ENCODE data around the gene TMEM238.

The TMEM238 gene

GRCh38 chr19:55362174-55362989 lies 21.7 kb downstream of the TMEM238 start:
- Histone ChIP-seq H3K9me3 (no peaks in the 10 kb centered on the region), H3K27ac (no peak overlapping the region), H3K36me3 (no peaks in the 10 kb centered on the region), H3K4me1 (0 out of 2 replicates have a peak, but pooled peaks cover 4% of the 10 kb centered on the region), H4K20me1 (no peaks in the 10 kb centered on the region), H3K4me3 (no peak overlapping the region), H3K27me3 (peaks cover 10% of the 10 kb centered on the region), H3K9ac (no peak overlapping the region), H3K4me2 (no peak overlapping the region)
- no peak for TF ChIP-seq Cebpa-rat (IDR thresholded peaks at IDR 0.05)

GRCh38 chr19:55360902-55361301 lies 23.2 kb downstream of the TMEM238 start:
- no peak overlapping the region for H3K9ac ChIP-seq
- no peak overlapping the region for H3K4me2 ChIP-seq
- no peak for TF ChIP-seq Cebpa-rat (IDR thresholded peaks at IDR 0.05)
- H3K4me3 ChIP-seq, result no peak overlapping the region
- H3K4me1 ChIP-seq, result peaks cover 7% of the 10 kb centered on the region; the same call in 1 of the 2 replicates
- H3K9me3 ChIP-seq, result no peaks in the 10 kb centered on the region
- peaks cover 17% of the 10 kb centered on the region for H3K27me3 ChIP-seq
- H3K36me3 ChIP-seq, result no peaks in the 10 kb centered on the region
- H3K27ac ChIP-seq, result no peak overlapping the region
- H4K20me1 ChIP-seq, result no peaks in the 10 kb centered on the region; the same call in 1 of the 2 replicates

- peaks cover 4% of the 10 kb centered on the region; the same call in 1 of the 2 replicates for H4K20me1 ChIP-seq
- no peak overlapping the region for H3K9ac ChIP-seq
- no peak overlapping the region for H3K4me3 ChIP-seq
- no peaks in the 10 kb centered on the region for H3K9me3 ChIP-seq
- no peaks in the 10 kb centered on the region for H3K36me3 ChIP-seq
- H3K4me2 ChIP-seq, result no peak overlapping the region
- no peak for TF ChIP-seq Cebpa-rat (IDR thresholded peaks at IDR 0.05)
- H3K27ac ChIP-seq, result no peak overlapping the region
- H3K4me1 ChIP-seq, result peaks cover 17% of the 10 kb centered on the region; the same call in 1 of the 2 replicates
- peaks cover 33% of the 10 kb centered on the region for H3K27me3 ChIP-seq
Measured at GRCh38 chr19:55358943-55359908, 24.9 kb downstream of the TMEM238 start.

- no peak overlapping the region for H3K9ac ChIP-seq
- H4K20me1 ChIP-seq, result peaks cover 4% of the 10 kb centered on the region; the same call in 1 of the 2 replicates
- H3K9me3 ChIP-seq, result no peaks in the 10 kb centered on the region
- TF ChIP-seq Cebpa-rat (IDR thresholded peaks at IDR 0.05), result no peak
- no peak overlapping the region for H3K27ac ChIP-seq
- no peak overlapping the region for H3K4me2 ChIP-seq
- H3K4me3 ChIP-seq, result no peak overlapping the region
- H3K27me3 ChIP-seq, result peaks cover 40% of the 10 kb centered on the region
- H3K4me1 ChIP-seq, result peaks cover 18% of the 10 kb centered on the region
- no peaks in the 10 kb centered on the region for H3K36me3 ChIP-seq
Measured at GRCh38 chr19:55358493-55358892, 25.6 kb downstream of the TMEM238 start.

GRCh38 chr19:55355213-55355821 lies 28.8 kb downstream of the TMEM238 start:
- H4K20me1 ChIP-seq, result peaks cover 4% of the 10 kb centered on the region; the same call in 1 of the 2 replicates
- no peaks in the 10 kb centered on the region for H3K36me3 ChIP-seq
- TF ChIP-seq Cebpa-rat (IDR thresholded peaks at IDR 0.05), result no peak
- H3K9ac ChIP-seq, result no peak overlapping the region
- H3K4me3 ChIP-seq, result no peak overlapping the region
- H3K4me2 ChIP-seq, result no peak overlapping the region
- H3K4me1 ChIP-seq, result peaks cover 41% of the 10 kb centered on the region
- no peaks in the 10 kb centered on the region for H3K9me3 ChIP-seq
- no peak overlapping the region for H3K27ac ChIP-seq
- H3K27me3 ChIP-seq, result peaks cover 65% of the 10 kb centered on the region

GRCh38 chr19:55354698-55355212 lies 29.3 kb downstream of the TMEM238 start, which contains the start of gene COX6B2:
Gene COX6B2, minus strand, starts transcription at chr19:55354719. Its CDS starts 198 bp downstream, at chr19:55354521.
- Histone ChIP-seq H3K4me3 (peak within 1 kb of the TSS; percentile 65), H4K20me1 (peaks cover 4% of the 10 kb centered on the region; the same call in 1 of the 2 replicates), H3K4me2 (peak within 1 kb of the TSS; percentile 98), H3K9me3 (no peaks in the 10 kb centered on the region), H3K4me1 (peaks cover 42% of the 10 kb centered on the region), H3K9ac (peak within 1 kb of the TSS; percentile 41; the same call in 1 of the 2 replicates), H3K27me3 (peaks cover 65% of the 10 kb centered on the region), H3K36me3 (no peaks in the 10 kb centered on the region), H3K27ac (no peak within 1 kb of the TSS)
- no peak for TF ChIP-seq Cebpa-rat (IDR thresholded peaks at IDR 0.05)

GRCh38 chr19:55353803-55354697 lies 30.0 kb downstream of the TMEM238 start:
- H3K27me3 ChIP-seq, result peaks cover 65% of the 10 kb centered on the region
- no peak overlapping the region for H3K27ac ChIP-seq
- H4K20me1 ChIP-seq, result peaks cover 4% of the 10 kb centered on the region; the same call in 1 of the 2 replicates
- peak overlapping the region; percentile 98 for H3K4me2 ChIP-seq
- H3K9me3 ChIP-seq, result no peaks in the 10 kb centered on the region
- no peaks in the 10 kb centered on the region for H3K36me3 ChIP-seq
- TF ChIP-seq Cebpa-rat (IDR thresholded peaks at IDR 0.05), result no peak
- peak overlapping the region; percentile 41; the same call in 1 of the 2 replicates for H3K9ac ChIP-seq
- peaks cover 50% of the 10 kb centered on the region for H3K4me1 ChIP-seq
- peak overlapping the region; percentile 65 for H3K4me3 ChIP-seq

DNA sequence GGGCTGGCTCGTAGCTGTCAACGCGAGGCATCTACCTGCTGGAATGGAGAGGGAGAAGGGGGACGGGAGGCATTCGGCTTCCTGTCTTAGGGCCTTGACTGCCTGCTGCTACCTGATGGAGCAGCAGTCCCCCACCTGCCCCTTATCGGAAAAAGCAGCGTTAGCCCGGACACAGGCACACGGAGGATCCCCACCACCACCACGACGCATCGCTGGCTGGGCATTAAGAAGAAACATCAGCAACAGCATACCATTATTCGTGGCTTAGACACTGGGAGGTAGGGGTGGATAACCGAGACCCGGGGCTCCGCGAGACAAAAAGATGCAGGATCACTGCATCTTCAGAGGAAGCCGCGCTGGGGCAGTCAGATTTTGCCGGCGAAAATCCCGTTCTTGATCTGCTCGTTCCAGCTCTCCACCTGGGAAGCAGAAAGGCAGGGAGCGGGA lies 30.7 kb downstream of the TMEM238 start:
- Histone ChIP-seq H3K36me3 (no peaks in the 10 kb centered on the region), H3K4me1 (peaks cover 56% of the 10 kb centered on the region), H3K27ac (no peak overlapping the region), H3K4me3 (peak overlapping the region; percentile 65), H3K9ac (peak overlapping the region; percentile 41; the same call in 1 of the 2 replicates), H3K4me2 (peak overlapping the region; percentile 98), H3K27me3 (peaks cover 65% of the 10 kb centered on the region), H3K9me3 (no peaks in the 10 kb centered on the region), H4K20me1 (peaks cover 4% of the 10 kb centered on the region; the same call in 1 of the 2 replicates)
- no peak for TF ChIP-seq Cebpa-rat (IDR thresholded peaks at IDR 0.05)
